GM12875 (cell line): ENCODE measurements around the gene NBR1.
"Not testable (repeated sequence)": the region's sequence is repeated elsewhere in the genome, so short reads cannot be mapped to it uniquely, and the experiment has no call there.

Source experiments
- H3K4me3 ChIP-seq: one replicate; pipeline ENCODE4 v1.5.1; 2011; ENCODE audit warnings: low read depth, low read length, control low read depth
- TF ChIP-seq, protein P1 (sequence below): IDR thresholded peaks from 2 replicates; pipeline ENCODE4 v1.5.1; 2011; ENCODE audit warnings: low read depth, mild to moderate bottlenecking, control low read depth, inconsistent platforms, low read length, moderate library complexity, borderline replicate concordance; ENCODE audit not compliant: insufficient read depth

Gene NBR1

DNA sequence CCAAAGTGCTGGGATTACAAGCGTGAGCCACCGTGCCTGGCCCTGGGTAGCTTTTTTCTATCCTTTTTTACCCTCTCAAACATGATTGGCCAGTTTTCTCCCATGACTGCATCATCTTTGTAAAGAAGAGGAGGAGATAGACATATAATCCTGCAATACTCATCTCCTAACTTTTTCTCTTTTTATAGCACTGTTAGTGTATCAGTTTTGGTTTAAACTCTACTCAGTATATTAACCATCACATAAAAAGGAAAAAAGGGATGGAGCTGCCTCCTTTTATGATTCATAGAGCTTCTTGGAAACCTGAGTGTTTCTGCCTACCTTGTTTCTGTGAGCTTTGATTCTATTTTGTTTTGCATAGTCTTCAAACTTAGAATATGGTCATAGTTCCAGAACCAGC, 28.6 kb downstream of the NBR1 start:
- TF ChIP-seq, protein P1, sequence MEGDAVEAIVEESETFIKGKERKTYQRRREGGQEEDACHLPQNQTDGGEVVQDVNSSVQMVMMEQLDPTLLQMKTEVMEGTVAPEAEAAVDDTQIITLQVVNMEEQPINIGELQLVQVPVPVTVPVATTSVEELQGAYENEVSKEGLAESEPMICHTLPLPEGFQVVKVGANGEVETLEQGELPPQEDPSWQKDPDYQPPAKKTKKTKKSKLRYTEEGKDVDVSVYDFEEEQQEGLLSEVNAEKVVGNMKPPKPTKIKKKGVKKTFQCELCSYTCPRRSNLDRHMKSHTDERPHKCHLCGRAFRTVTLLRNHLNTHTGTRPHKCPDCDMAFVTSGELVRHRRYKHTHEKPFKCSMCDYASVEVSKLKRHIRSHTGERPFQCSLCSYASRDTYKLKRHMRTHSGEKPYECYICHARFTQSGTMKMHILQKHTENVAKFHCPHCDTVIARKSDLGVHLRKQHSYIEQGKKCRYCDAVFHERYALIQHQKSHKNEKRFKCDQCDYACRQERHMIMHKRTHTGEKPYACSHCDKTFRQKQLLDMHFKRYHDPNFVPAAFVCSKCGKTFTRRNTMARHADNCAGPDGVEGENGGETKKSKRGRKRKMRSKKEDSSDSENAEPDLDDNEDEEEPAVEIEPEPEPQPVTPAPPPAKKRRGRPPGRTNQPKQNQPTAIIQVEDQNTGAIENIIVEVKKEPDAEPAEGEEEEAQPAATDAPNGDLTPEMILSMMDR: no peak
- no peak overlapping the region for H3K4me3 ChIP-seq

DNA sequence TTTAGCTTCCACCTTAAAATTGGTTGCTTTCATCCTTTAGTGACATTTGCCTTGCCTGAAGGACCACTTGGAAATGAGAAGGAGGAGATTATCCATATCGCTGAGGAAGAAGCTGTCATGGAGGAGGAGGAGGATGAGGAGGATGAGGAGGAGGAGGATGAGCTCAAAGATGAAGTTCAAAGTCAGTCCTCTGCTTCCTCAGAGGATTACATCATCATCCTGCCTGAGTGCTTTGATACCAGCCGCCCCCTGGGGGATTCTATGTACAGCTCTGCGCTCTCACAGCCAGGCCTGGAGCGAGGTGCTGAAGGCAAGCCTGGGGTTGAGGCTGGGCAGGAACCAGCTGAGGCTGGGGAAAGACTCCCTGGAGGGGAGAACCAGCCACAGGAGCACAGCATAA, 29.1 kb downstream of the NBR1 start:
- TF ChIP-seq, protein P1: no peak
- H3K4me3 ChIP-seq: no peak overlapping the region

DNA sequence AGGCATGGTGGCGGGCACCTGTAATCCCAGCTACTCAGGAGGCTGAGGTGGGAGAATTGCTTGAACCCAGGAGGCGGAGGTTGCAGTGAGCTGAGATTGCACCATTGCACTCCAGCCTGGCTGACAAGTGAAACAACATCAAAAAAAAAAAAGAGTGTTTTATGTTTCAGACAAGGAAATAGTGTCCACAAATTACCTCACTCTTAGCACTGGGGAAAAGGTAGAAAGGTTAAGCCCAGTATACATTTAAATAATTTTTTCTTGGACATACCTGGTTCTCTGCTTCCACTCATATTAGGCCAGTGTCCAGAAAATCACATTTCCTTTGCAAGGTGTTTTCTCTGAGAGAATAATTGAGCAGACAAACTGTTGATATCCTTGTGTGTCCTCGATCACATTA, 32.0 kb downstream of the NBR1 start:
- not testable (repeated sequence) for H3K4me3 ChIP-seq

DNA sequence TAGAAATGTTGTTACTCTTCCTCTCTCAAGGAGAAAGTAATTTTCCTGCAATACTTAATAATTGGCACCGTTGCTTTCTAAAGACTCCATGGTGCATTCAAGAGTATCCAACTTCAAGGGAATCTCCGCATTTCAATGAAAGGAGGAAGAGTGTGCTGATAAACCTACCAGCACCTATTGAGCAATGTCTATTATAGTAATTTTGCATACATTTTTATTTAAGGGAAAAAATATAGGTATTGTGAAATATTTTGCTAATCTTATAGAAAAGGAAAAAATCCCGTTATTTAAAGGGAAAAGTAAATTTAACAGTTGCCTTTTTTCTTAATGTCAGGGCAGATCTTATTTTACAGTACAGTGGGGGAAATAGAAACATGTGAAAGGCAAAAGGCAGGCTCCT, 39.6 kb downstream of the NBR1 start:
- TF ChIP-seq, protein P1: no peak
- no peak overlapping the region for H3K4me3 ChIP-seq

DNA sequence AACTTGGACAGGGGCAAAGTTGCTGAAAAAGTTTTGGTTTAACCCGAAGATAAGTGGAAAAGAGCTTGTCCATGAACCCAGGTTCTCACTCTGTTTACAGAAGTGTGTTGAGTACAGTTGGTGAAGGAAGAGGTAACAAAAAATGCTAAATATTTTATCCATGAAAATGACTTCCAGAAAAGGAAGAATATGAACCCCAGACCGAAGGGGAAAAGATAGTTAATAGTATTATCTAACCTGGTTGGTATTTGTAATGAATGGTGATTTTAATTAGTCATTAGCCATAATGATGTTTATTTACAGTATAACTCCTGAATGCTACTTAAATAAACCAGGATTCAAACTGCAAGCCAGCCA, 40.1 kb downstream of the NBR1 start:
- TF ChIP-seq, protein P1: no peak
- peak overlapping the region; percentile 52 for H3K4me3 ChIP-seq

DNA sequence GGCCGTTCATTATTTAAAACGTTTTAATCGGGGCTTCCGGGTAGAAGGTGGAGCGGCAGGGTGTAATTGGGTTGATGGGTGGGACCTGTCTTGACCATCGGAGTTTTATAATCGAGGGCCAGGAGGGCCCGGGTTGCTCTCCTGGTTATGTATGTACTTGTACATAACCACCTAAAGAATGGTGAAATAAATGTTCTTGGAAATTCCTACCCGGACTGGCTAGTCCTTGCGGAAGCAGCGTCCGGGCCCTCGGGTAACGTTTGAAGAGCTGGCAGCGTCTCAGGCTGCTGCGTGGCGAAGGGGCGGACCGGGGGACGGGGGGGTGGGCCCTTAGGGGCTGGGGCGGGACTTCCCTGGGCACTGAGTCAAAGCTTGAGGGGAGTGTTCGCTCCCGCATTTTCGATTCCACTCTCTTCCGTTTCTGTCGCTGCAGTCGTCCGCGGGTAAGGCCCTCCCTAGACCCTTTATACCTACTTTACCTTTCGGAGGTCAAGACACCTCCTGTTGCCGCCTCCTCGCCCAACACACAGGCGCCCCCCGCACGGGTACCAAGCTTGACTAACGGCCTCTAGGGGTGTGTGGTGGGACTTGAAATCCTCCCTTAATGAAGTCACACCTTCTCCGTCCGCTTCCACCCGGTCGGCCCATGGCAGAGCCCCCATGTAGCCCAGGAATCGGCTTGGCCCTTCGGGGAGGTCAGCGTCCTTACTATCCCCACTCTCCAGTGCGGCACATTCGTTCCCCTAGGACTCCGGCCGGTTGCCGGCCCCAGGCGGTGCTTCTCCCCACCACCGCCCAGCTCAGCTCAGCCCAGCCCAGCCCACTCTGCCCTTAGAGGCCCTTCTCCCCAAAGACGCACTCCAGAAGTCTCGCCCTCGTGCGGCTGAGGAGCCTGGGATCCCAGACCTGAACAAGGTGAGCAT, 40.7 kb downstream of the NBR1 start, which contains the start of gene TMEM106A:
Gene TMEM106A (plus strand): TSS at position 396 of the 923 bp plus-strand sequence. CDS start 1,167 bp downstream, outside the sequence.
- H3K4me3 ChIP-seq: peak within 1 kb of the TSS; percentile 65

DNA sequence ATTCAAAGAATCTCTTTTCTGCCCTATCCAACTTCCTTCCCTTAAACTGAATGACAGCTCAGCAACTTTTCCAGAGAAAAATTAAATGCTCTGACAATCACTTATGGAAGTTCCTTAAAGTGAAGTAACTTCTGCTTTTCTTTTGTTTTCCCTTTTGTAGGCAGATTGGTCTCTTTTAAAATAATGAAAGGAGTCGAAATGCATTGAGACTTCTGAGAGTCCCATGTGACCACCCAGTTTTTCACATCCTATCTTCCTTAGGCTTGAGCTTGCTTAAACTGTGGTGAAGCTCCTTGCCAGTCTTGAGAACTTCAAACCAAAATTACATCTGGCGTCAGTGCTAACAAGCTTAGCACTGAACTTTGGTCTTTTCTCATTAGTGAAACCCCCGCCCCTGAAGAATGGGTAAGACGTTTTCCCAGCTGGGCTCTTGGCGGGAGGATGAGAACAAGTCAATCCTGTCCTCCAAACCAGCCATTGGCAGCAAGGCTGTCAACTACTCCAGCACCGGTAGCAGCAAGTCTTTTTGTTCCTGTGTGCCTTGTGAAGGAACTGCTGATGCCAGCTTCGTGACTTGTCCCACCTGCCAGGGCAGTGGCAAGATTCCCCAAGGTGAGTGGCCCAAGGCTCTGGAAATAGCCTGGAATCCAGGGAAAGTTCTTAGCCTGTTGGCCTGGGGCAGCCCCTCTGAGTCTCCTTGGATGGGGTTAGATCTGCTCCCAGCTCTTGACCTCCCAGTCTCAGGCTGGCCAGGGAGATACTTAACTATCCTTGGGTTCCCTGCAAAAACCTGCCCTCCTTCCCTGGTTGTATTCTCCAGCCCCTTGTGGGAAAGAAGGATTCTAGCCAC, 41.9 kb downstream of the NBR1 start:
- TF ChIP-seq, protein P1: no peak
- peak overlapping the region; percentile 65 for H3K4me3 ChIP-seq

More for the DNA sequence above, 40.7 kb downstream of the NBR1 start, which contains the start of gene TMEM106A:
- TF ChIP-seq, protein P1: peak; percentile 38; the same call in 1 of the 2 replicates
